Amygdala (tissue), 56 donors: ENCODE measurements around the gene NFAT5.
A peak's percentile ranks its signal among the peaks of the same experiment; 100 is the strongest.

Experiments
- DNase-seq, 56 donors: peaks; one replicate each; lab custom pipeline; 2025; lab: John Stamatoyannopoulos, UW

Gene NFAT5

DNA sequence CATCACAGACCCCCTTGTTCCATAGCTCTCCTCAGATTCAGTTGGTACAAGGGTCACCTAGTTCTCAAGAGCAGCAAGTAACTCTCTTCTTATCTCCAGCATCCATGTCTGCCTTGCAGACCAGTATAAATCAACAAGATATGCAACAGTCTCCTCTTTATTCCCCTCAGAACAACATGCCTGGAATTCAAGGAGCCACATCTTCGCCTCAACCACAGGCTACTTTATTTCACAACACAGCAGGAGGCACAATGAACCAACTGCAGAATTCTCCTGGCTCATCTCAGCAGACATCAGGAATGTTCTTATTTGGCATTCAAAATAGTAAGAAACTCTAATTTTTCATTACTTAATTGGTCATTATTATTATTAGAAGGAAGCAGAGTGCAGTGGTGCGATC lies 128.2 kb downstream of the NFAT5 start:
- DNase-seq: no peak

GRCh38 chr16:69698404-69698803 lies 132.6 kb downstream of the NFAT5 start:
- DNase-seq: no peak

GRCh38 chr16:69699915-69700314 lies 134.1 kb downstream of the NFAT5 start:
- no peak for DNase-seq

GRCh38 chr16:69701452-69701851 lies 135.7 kb downstream of the NFAT5 start:
- DNase-seq: no peak

DNA sequence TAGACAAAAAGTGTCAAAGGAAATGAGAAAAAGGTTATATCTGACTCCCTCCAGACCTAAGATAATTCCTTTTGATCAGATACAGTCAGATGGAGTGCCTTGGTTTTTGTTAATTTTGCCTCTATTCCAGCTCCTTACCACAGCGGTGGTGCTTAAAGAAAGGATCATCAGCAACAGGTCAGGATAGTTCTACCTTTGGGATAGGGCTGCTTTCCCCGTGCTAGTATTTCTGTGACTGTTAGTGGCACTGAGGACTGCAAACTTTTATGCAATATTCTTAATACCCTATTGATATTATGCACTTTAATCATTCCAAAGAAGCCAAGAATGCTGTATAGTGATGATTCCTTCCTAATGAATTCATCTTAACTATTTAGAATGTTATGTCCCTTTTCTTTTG lies 136.1 kb downstream of the NFAT5 start:
- no peak for DNase-seq

DNA sequence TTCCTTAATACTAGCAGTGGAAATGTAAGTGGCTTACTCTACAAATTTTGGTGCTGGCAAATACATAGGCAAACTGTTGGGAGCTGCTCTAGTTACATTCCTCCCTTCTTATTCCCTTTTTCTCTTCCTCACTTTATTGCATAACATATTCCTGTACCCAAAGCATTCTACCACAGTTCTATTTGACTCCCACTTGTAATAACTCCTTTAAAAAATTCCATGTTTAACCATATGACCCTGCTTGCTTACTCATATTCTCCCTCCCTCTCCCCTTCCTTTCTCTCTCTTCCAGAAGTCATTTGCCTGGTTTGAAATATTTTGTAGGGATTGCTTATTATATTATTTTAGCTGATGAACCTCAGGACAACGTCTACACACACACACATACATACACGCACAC lies 137.9 kb downstream of the NFAT5 start:
- DNase-seq: no peak

GRCh38 chr16:69706256-69706974 lies 140.6 kb downstream of the NFAT5 start:
- DNase-seq: no peak

GRCh38 chr16:69706975-69707340 lies 141.2 kb downstream of the NFAT5 start:
- no peak for DNase-seq

- DNase-seq: no peak
Observed at GRCh38 chr16:69707920-69708683, 142.3 kb downstream of the NFAT5 start.

GRCh38 chr16:69709456-69710084 lies 143.8 kb downstream of the NFAT5 start:
- peak in 1 of 56 donors; percentile 83 for DNase-seq

DNA sequence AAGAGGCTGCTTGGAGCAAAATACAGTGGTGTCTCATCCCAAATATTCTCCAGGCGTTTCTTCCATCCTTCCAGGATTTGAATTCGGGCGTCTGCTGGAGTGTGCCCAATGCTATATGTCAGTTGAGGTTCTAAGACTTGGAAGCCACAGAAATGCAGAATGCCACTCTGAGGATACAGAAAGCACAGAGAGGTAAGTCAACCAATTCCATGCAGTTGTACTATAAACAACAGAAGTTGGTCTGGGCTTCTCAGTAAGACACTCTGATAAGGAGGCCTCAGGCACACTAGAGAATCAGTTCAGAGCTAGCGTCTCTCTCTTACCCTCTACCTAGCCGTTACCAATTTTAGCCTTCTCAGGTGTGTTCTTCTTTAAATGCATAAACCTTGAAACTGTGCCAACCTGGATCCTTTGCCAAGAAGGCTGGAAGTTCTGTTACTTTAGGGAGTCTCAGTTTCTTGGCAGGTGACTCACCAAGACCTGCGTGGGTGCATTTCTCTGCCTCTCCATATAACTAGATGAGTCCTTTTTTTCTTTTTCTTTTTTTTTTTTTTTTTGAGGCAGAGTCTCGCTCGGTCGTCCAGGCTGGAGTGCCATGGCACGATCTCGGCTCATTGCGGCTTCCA lies 145.5 kb downstream of the NFAT5 start:
- DNase-seq: peak in 1 of 56 donors; percentile 9

GRCh38 chr16:69712277-69712676 lies 146.5 kb downstream of the NFAT5 start:
- no peak for DNase-seq

DNA sequence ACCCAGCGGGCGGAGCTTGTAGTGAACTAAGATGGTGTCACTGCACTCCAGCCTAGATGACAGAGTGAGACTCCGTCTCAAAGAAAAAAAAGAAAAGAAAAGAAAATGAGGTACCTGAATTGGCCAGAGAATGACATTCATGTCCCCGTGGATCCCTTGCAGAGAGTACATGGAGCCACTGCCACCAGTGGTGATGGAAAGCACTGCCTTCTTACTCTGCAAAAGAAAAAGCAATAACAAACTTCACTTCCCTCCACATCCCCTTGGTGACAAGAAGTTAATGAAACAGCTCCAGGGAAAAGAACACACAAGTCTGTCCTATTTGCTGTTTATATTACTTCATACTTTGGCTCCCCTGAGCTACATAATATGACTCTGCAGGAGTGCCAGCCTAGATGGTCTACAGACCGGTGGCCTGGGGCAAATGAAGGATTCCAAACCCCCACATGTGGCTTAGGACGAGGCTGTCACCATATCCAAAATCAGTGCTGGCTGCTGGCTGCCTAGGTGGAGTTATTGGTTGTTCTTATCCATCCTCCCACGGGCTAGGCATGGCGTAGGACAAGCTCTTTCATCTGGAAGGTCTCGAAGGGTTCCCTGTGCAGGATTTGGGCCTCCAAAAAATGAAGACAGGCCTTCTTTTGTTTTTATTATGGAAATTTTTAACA lies 147.3 kb downstream of the NFAT5 start:
- no peak for DNase-seq

- peak in 2 of 56 donors; percentile 8 to 28 for DNase-seq
Observed at GRCh38 chr16:69717066-69717465, 151.3 kb downstream of the NFAT5 start.

DNA sequence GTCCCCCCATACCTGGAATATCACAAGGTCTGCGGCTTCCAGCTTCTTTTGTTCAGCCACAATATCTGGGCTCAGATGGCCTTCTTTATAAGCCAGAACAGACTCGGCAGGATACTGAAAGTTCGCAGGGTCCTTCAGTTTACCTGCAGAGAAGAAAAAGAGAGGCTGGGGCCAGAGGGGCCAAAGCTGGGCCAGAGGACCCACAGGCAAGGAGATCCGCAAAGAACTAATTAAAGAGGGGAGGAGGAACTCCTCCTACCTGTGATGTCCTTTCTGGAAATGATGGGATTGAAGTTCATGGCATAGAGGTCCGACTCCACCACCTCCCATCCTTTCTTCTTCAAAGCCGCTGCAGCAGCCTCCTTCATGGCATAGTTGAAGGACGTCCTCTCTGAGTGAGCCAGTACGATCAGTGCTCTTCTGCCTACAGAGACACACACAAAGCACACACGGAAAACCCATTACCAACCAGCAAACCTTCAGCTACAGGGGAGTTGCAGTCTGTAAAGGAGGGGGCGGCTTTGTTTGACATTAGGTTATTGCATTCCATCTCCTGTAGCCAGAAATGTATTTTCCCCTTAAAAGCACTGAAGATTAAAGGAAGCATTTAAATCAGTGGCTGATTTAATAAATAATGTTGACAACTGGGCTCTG lies 152.5 kb downstream of the NFAT5 start:
- no peak for DNase-seq

DNA sequence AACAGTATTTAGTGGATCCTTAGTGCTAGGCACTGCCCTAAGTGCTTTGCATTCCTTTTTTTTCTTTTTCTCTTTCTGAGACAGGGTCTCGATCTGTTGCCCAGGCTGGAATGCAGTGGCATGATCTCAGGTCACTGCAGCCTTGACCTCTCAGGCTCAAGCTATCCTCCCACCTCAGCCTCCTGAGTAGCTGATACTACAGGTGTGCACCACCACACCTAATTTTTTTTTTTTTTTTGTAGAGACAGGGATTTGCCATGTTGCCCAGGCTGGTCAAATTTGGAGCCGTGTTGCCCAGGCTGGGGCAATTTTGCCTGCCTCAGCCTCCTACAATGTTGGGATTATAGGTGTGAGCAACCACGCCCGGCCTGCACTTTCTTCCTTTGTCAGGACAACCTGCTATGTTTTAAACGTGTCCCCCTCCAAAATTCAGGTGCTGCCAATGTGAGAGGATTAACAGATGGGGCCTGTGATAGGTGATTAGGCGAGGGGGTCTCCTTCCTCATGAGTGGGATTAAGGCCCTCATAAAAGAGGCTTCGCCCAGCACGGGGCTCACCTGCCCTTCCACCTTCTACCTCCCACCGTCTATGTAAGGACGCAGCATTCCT lies 155.2 kb downstream of the NFAT5 start:
- no peak for DNase-seq

DNA sequence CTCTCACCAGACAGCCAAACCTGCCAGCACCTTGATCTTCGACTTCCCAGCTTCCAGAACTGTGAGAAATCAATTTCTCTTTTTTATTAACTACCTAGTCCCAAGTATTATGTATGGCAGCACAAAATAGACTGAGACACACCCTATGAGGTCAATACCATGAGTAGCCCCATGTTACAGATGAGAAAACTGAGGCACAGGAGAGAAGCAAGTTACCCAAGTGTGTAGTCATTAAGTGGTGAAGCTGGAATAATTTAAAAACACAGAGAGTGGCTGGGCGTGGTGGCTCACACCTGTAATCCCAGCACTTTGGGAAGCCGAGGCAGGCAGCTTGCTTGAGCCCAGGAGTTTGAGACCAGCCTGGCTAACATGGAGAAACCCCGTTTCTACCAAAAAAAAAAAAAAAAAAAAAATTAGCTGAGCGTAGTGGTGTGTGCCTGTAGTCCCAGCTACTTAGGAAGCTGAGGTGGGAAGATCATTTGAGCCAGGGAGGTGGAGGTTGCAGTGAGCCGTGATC lies 155.7 kb downstream of the NFAT5 start:
- DNase-seq: no peak

GRCh38 chr16:69724414-69724873 lies 158.7 kb downstream of the NFAT5 start:
- DNase-seq: no peak

- DNase-seq: peak in 2 of 56 donors; percentile 7 to 19
Observed at GRCh38 chr16:69724981-69725479, 159.3 kb downstream of the NFAT5 start.
